HG02840 (cell line): Measurements from ENCODE around the gene CCDC27.
"Not testable (repeated sequence)": the region's sequence is repeated elsewhere in the genome, so short reads cannot be mapped to it uniquely, and the experiment has no call there.

Experiments used
- ATAC-seq: cut with Tn5 transposase; IDR thresholded peaks from one replicate; pipeline ENCODE4 v1.9.1; 2021; ENCODE audit warnings: mild to moderate bottlenecking, moderate library complexity, moderate number of reproducible peaks; ENCODE audit not compliant: unreplicated experiment, low FRiP score

Gene CCDC27

DNA sequence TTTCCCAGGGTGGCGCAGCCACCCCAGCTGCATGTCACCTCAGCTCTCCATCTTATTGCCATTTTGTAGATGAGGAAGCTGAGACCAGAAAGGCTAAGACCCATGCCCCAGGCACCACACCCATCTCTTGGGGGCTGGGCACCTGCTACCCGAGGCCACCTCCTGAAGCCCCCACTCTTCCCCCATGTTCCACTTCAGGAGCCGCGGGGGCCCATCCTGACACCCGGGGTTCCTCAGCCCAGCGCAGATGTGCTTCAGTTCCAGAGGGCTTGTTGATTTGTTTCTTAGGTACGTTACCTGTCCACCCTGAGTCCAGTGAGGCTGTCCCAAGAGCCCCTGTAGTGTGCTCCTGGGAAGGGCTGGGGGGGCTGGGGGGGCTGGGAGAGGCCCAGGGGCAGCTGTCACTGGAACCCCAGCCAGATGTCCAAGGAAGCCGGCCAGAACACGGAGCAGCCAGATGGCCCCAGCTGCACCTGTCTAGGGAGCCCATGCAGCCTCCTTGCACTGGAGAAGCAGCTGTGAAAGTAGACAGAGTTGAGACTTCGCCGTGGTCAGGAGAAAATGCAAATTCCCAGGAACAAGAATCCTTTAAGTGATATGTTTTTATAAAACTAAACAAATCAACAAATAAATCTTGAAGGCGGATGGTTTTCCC lies 17.1 kb upstream of the CCDC27 start:
- ATAC-seq = no peak

DNA sequence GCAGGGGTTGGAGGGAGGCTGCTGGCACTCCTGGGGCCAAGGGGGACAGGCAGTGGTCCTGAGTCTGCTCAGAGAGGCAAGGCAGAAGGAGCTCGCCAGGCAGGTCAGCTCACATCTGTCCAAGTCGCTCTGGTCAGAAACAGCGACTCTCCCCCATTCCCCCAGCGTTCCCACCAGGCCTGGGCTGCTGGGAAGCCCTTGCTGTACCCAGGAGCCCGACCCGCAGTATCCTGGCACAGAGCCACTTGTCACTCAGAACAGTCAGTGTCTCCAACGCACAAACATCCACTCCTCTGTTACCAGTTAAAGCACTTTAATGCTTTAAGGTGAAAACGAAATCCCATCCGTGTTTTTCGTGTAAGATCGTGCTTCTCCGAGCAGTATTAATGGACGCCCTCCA lies 16.6 kb upstream of the CCDC27 start:
- no peak for ATAC-seq

DNA sequence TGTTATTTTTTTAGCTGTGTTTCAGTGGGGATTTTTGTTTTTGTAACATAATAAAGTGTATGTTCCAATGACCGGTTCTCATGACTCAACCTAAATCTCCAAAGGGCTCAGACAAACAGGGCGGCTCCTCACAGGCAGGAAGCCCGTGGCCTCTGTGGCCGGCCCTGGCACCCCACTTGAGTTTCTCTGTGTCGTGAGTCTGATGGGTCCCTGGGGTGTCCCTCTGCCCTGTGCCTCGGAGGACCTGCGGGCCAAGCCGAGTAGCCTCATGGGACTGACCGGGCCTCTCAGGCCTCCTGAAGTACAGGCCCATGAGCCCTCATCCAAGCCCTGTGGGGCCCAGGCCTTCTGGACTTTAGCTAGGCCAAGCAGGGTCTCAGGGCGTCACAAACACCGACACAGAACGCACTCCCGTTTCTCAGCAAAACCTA lies 16.1 kb upstream of the CCDC27 start:
- ATAC-seq = no peak

DNA sequence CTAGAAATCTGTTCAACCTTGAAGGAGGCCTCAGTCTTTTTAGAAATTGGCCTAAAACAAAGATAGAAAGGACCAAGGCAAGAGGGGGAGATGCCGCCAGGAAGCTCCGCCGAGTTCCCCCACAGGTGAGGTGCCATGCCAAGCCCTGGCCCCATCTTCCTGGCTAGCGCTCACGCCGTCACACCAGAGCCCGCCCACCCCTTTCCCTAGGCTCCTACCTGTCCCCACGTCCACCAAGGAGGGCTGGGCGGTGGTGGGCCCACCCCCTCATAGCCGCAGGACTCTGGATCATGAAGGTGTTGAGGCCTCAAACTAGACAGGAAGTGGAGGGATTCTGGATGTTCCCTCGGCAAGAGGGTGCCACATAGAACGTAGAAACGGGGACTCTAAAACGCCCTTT lies 15.5 kb upstream of the CCDC27 start:
- no peak for ATAC-seq

DNA sequence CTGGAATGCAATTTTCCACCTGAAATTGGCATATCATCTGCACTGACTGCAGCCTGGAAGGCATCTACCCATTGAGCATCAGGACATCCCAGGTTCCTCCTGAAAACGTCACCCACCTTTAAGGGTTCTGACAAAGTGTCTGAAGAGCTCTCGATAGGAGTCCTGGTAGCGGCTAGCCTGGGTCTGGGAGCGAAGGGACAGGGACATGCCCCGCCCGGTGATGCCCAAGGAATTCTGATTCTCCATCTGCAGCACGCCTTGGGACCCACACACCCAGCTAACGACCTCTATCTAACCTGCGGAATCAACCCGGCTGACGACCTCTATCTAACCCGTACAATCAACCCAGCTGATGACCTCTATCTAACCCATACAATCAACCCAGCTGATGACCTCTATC lies 13.3 kb upstream of the CCDC27 start:
- ATAC-seq = no peak

DNA sequence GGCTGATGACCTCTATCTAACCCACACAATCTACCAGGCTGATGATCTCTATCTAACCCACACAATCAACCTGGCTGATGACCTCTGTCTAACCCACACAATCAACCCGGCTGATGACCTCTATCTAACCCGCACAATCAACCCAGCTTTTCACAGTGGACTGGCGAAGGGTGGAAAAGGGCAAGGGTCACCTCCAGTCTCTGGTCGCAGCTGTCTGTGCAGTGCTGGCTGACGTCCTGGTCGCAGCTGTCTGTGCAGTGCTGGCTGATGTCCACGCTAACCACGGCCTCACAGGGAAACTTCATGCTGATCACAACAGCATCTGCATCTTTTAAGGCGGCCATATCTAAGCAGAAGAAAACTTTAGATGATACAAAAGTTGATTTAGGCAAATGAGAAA lies 12.2 kb upstream of the CCDC27 start:
- no peak for ATAC-seq

DNA sequence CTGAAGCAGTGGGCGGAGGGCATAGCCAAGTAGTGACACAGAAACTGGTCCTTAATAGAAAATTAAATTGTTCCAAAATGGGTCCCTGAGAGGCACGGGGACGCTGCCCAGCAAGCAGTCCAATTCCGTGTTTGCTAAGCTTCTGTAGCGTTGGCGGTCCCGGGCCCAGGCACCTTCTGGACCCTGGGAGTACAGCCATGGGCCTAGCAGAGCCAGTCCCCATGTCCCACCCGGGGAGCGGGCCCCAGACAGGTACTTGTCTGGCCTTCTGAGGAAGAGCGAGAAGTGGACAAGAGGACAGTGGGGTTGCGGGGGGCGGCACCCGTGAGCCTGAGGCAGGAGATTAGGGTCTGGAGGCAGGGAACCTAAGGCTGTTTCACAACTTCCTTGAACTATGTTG lies 11.5 kb upstream of the CCDC27 start:
- ATAC-seq = no peak

DNA sequence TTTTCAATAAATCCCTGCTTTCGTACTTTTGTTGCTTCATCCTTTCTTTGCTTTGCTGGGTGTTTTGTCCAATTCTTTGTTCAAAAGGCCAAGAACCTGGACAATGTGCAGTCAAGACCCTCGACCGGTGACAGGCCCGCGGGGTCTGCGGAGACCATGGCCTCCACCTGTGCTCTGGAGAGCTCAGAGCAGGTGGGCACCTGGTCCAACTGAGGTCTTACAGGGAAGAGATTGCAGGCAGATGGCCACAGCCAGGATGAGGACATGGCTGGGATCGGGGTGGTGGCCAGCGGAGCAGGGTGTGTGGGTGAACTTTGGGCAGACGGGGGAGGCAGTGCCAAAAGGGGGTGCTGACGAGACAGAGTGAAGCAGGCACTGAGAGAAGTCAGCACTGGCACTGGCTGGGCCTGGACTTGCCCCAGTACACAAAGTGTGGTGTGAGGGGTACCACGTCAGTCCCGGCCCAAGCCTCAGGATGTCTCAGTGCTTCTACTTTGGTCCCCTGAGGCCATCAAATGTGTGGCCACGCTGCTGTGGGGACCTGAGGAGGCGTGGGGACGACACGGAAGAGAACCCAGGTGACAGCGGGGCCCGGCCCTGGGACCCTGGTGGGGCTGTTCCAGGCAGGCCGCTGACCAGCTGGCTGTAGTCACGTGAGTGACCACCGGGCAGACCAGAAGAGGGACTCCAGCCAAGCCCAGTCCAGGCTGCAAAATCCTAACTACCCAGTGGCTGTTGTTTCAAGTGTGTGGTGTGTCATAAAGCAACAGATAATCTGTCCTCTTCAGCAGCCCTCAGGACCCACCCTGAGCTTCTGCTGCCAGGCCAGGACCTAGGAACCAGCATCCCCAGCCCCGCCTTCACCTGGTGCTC lies 10.4 kb upstream of the CCDC27 start:
- no peak for ATAC-seq

DNA sequence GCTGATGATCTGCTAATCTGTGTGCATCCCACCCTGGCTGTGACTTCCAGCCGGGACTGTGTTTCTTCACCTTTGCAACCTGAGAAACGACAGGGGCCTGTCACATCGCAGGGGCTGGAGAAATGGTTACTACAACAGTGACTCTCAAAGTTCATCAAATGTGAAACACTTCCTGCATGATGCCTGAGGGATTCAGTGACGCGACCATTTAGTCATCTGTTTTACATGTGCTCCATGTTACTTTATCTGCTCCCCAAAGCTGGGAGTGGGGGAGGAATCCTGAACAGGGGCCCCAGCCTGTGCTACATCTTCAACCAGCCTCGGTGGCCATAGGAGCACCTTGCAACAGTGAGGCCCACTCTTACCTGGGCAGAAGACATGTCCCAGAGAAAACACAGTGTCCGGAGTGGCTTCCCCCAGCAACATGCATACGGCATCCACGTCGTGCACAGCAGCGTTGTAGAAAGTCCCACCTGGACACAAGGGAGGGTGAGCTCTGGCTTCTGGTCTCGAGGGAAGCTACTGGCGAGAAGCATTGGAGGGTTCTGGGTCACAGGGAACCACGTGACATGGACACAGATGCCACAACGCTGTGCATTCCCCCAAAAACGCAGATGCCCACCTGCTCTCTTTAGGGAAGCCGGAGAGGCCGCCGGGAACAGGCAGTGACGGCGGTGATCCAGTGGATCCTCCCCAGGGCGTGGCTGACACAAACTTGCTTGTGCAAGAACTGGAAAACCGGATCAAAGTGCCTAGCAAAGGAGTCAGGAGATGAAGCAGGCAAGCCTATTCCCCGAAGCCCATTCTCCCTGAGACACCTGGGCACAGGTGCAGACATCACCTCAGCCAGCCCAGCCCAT lies 9.6 kb upstream of the CCDC27 start:
- no peak for ATAC-seq

DNA sequence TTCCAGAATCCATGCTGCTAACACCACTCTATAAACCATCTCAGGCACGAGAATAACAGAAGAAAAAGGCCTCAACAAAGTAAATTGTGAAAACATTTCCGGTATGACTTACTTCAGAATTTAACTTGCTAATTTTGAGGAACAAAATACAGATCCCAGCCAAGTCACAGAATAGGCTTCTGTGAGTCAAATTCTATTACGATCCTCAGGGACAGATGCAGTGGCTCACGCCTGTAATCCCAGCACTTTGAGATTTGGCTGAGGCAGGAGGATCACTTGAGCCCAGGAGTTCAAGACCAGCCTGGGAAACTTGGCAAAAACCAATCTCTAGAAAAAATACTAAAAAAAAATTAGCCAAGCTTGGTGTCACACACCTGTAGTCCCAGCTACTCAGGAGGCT lies 8.8 kb upstream of the CCDC27 start:
- no peak for ATAC-seq

DNA sequence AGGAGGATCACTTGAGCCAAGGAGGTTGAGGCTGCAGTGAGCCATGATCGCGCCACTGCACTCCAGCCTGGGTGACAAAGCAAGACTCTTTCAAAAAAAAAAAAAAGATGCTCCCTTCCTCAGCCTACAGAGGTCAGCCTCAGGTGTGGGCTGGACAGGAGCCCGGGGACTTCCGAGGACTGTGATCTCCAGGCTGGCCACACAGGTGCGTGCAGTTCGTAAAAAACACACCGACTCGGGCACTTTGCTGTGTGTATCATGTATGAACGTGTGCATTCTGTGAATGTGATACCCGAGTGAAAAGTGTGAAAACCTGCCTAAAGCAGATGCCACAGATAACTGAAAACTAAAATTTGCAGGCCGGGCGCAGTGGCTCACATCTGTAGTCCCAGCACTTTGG lies 8.4 kb upstream of the CCDC27 start:
- no peak for ATAC-seq

DNA sequence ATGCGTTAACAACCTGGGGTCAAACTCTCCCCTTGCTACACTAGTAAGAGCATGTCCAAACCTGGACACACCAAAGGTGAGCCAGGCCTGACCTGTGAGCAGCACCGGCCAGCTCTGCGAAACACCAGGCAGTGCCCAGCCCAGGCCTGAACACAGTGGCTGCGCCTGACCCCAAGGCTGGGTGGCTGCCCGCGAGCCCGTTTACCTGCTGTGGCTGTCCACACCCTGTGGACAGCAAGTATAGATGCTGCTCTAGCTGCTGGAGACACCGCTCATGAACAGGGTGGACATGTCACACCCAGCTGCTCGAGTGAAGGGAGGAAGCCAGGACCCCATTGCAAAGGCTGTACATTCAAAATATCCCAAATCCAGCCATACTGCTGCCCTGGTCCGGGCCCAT lies 7.6 kb upstream of the CCDC27 start:
- ATAC-seq = no peak

DNA sequence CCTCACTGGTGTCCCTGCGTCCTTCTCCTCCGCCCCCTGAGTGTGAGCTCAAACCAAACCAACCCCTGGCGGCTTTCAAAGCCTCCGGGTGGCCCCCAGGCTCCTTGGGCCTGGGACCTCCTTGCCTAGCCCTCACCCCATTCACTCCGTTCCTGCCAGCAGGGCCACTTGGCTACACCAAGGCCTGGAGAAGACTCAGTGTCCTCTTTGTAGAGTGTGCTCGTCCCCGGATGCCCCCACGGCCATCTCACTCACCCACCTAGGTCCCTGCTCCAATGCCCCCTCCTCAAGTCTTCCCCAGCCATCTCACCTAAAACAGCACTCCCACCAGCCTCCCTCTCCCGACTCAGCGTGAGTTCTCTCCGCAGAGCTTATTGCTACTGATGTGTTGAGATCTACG lies 7.2 kb upstream of the CCDC27 start:
- ATAC-seq = no peak

DNA sequence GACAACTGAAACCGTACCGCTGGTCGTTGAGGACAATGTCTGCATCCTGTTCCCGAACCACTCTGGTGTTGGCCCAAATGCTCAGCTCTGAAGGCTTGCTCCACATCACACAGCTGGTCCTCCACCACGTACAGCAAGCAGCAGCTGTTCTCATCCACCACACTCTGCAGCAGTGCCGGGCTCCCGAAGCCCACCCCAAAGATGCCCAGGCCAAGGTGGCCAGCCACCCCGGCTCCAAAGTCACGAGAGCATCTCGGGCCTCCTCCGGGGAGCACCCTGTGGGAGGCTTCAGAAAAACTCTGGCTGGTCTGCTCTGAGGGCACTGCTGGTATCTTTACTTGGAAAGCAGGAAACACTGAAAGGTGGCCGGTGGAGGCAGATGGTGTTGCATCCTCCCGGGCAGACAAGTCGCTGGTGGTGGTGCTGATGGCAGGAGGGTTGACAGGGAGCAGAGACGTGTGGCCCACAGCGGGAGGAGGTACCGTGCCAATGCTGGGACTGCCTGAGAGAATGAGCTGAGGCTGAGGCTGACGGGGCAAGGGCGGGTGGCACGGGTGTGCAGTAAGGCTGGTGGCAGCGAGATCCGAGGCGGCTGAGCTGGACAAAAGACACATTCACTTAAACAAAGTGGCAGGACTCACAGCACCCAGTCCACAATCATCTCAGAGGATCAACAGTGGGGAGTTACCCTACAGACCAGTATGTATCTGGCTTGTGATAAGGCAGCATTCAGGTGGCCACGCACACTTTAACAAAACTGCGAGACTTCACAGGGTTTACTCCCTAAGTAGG lies 6.5 kb upstream of the CCDC27 start:
- ATAC-seq = no peak

DNA sequence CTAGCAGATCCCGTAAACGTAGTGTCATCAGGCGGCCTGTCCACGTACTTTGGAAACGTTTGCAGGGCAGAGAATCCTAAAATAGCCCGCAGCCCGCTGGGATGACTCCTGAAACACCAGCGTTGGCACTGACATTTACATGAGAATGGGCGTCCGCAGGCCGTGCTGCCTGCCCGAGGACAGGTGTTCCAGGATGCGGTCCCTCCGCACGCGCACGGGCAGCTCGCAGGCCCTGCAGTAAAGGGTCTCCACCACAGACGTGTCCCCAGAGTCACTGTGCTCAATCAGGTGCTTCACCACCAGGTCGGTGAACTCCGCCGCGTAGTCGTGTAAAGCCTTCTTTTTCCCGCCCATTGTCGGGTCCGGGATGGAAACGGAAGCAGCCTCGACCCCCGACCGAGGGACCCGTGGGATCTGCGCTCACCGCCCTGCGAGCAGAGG lies 5.8 kb upstream of the CCDC27 start:
- no peak for ATAC-seq

DNA sequence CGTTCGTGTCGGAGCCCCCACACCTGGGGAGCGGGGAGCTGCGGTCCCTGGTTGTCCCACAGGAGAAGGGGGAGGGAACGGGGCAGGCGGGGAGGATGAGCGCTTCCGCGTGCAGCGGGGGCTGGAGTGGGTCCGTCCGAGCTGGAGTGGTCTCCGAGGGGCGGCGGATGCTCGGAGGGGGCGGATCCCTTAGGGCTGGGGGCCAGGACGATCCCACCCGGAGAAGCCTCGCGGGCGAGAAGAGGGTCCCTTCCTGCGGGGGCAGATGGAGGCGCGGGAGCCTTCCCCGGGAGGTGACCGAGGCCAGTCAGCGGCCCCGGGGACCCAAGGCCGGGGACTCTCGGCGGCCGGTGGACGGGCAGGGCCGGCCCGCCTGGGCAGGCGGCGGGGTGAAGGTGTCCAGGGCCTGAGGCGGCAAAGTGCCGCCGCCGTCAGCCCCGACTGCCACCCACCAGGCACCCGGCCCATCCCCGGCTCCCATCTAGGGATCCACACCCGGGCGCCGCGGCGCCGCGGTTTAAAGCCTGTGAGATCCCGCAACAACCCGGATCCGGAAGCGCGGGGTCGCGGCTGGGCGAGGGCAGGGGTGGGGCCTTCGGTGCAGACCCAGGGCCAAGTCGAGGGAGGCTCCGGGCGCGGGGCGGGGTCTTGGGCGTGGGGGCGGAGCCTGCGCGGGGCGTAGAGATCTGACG lies 5.3 kb upstream of the CCDC27 start:
- peak; percentile 75 for ATAC-seq

DNA sequence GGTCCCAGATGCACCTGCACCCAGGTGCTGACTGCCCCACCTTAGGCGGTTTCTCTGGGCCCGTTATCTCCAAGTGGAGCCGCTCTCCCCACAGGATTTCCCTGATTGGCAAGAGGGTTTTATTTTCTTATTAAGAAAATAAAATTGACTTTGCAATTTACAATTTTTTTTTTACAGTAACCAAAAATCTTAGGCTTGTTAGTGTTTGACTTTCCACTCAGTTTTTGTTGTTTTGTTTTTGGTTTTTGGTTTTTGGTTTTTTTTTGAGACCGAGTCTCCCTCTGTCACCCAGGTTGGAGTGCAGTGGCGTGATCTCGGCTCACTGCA lies 4.8 kb upstream of the CCDC27 start:
- no peak for ATAC-seq

DNA sequence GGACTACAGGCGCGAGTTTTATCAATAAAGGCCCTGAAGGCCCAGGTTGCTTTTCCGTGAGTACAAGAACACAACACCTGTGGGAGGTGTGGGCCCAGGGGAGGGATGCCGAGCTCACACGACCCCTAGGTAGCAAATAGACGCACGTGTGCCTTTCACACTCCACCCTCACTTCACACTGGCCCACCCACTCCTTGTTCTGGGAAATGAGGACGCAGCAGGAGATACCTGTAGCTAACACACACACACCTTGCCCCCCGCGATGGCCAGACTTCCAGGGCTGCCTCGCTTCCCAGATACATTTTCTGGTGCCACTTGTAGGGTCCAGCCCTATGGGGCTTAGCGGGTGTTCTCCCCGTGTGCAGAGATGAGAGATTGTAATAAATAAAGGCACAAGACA lies 4.3 kb upstream of the CCDC27 start:
- ATAC-seq = no peak

DNA sequence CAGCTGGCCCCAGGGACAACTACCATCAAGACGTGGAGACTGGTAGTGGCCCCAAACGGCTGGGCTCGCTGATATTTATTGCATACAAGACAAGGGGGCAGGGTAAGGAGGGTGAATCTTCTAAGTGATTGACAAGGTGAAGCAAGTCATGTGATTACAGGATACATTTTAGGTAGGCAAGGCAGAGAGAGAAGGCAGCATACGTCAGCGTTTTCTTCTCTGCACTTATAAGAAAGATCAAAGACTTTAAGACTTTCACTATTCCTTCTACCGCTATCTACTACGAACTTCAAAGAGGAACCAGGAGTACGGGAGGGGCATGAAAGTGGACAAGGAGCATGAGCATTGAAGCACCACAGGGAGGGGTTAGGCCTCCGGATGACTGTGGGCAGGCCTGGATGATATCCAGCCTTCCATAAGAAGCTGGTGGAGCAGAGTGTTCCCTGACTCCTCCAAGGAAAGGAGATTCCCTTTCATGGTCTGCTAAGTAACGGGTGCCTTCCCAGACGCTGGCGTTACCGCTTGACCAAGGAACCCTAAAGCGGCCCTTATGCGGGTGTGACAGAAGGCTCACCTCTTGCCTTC lies 3.8 kb upstream of the CCDC27 start:
- not testable (repeated sequence) for ATAC-seq

DNA sequence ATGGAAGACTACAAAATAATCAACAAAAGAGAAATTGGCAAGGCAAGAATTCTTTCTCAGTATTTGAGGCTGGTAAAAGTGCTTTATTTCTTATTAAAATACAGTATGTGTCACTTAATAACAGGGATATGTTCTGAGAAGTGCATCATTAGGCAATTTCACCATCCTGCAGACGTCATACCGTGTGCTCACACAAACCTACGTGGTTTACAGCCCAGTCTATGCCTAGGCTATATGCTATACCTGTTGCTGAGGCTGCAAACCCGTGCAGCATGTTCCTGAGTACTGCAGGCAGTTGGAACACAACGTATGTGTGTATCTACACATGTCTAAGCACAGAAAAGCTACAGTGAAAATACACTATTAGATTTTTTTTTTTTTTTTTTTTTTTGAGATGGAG lies 2.7 kb upstream of the CCDC27 start:
- no peak for ATAC-seq
